A673 (cell line): ENCODE data around the gene SPX. TPM values are rescaled to one million over a fixed set of nuclear protein-coding genes. Genes with fewer than 3 reads are reported as not detected.

ENCODE experiments used
- BruUV-seq: library from RNA; stranded (reverse); fragments of 400-500 nt; replicated peaks from 2 replicates; lab custom pipeline; 2021; lab: Mats Ljungman, UMichigan
- CTCF ChIA-PET: fragments of 300-600 bp; sonication (Branson Sonifier 250); formaldehyde crosslinking; loops from one replicate; lab custom pipeline; 2022; ENCODE audit warnings: antibody characterized with exemption; lab: Charles Lee
- POLR2A ChIA-PET: fragments of 300-600 bp; sonication (Branson Sonifier 250); formaldehyde crosslinking; loops from one replicate; lab custom pipeline; 2022; ENCODE audit warnings: antibody characterized with exemption; ENCODE audit not compliant: low non-redundant PET; lab: Charles Lee
- DNase-seq: peaks from one replicate; pipeline ENCODE4 v3.0.0-alpha.2; 2015; ENCODE audit warnings: low spot score
- H3K27ac ChIP-seq: fragments of 200-600 bp; sonication (generic); 2 replicates; pipeline ENCODE4 v1.5.1; 2016; ENCODE audit warnings: mixed run types, low read depth, mild to moderate bottlenecking, mixed read lengths, antibody characterized with exemption, low read length; ENCODE audit not compliant: poor library complexity, severe bottlenecking
- H3K27me3 ChIP-seq: fragments of 200-600 bp; sonication (generic); replicated peaks from 2 replicates; pipeline ENCODE4 v1.6.1; 2017; ENCODE audit warnings: mixed run types, low read depth, mild to moderate bottlenecking, mixed read lengths, antibody characterized with exemption, low read length; ENCODE audit not compliant: insufficient read depth, poor library complexity
- H3K36me3 ChIP-seq: fragments of 200-600 bp; sonication (generic); 2 replicates; pipeline ENCODE4 v1.6.1; 2016; ENCODE audit warnings: mixed run types, mild to moderate bottlenecking, mixed read lengths, antibody characterized with exemption, low read length; ENCODE audit not compliant: insufficient read depth, poor library complexity, severe bottlenecking
- H3K4me1 ChIP-seq: fragments of 200-600 bp; sonication (generic); 2 replicates; pipeline ENCODE4 v1.6.1; 2017; ENCODE audit warnings: mixed run types, mild to moderate bottlenecking, mixed read lengths, antibody characterized with exemption, low read length; ENCODE audit not compliant: insufficient read depth, poor library complexity, severe bottlenecking
- H3K4me3 ChIP-seq: fragments of 200-600 bp; sonication (generic); 2 replicates; pipeline ENCODE4 v1.5.1; 2016; ENCODE audit warnings: low read depth, mixed run types, mild to moderate bottlenecking, mixed read lengths, low read length; ENCODE audit not compliant: poor library complexity, severe bottlenecking
- H3K9me3 ChIP-seq: fragments of 200-600 bp; sonication (generic); 2 replicates; pipeline ENCODE4 v1.6.1; 2016; ENCODE audit warnings: mixed run types, low read depth, mild to moderate bottlenecking, mixed read lengths, antibody characterized with exemption, low read length; ENCODE audit not compliant: poor library complexity, severe bottlenecking
- CTCF ChIP-seq: fragments of 300-800, 200-600 bp; sonication (generic); conservative IDR thresholded peaks from 2 replicates; pipeline ENCODE4 v1.5.1; 2017; ENCODE audit warnings: low read depth, mild to moderate bottlenecking, antibody characterized with exemption, low read length, moderate library complexity, mixed read lengths
- EZH2 ChIP-seq: fragments of 200-600 bp; sonication (generic); IDR thresholded peaks from 2 replicates; pipeline ENCODE4 v1.6.1; 2017; ENCODE audit warnings: borderline replicate concordance, low read depth, mild to moderate bottlenecking, mixed read lengths, antibody characterized with exemption, low read length; ENCODE audit not compliant: poor library complexity, severe bottlenecking
- intact Hi-C: fragments of 100-400 bp; cut with micrococcal nuclease; formaldehyde crosslinking; loops from one replicate; pipeline ENCODE4 v1.10.0; 2022; ENCODE audit not compliant: unreplicated experiment
- total RNA-seq: library from RNA; stranded (reverse); gene quantifications from 2 replicates; pipeline ENCODE4 v1.2.3, GENCODE V29; 2021

The SPX gene
- total RNA-seq, 1 experiment from 2014 or later, result 0.28 TPM

GRCh38 chr12:21566223-21566906 lies 40.3 kb downstream of the SPX start:
- intact Hi-C loops, result no loop called here
- no peaks in the 10 kb centered on the region for H3K36me3 ChIP-seq
- no TSS peak for BruUV-seq
- no peak overlapping the region for H3K27ac ChIP-seq
- TF ChIP-seq EZH2 (no peak), CTCF (no peak)
- no peaks in the 10 kb centered on the region for H3K27me3 ChIP-seq
- no peaks in the 10 kb centered on the region for H3K9me3 ChIP-seq
- POLR2A ChIA-PET, result no interaction called here
- H3K4me1 ChIP-seq, result no peaks in the 10 kb centered on the region
- H3K4me3 ChIP-seq, result no peak overlapping the region
- CTCF ChIA-PET, result no interaction called here
- no peak for DNase-seq

- H3K4me3 ChIP-seq, result no peak overlapping the region
- H3K36me3 ChIP-seq, result no peaks in the 10 kb centered on the region
- H3K27ac ChIP-seq, result no peak overlapping the region
- DNase-seq, result no peak
- no peaks in the 10 kb centered on the region for H3K27me3 ChIP-seq
- TF ChIP-seq EZH2 (no peak), CTCF (no peak)
- POLR2A ChIA-PET, result no interaction called here
- no TSS peak for BruUV-seq
- CTCF ChIA-PET, result no interaction called here
- intact Hi-C loops, result no loop called here
- no peaks in the 10 kb centered on the region for H3K4me1 ChIP-seq
- H3K9me3 ChIP-seq, result no peaks in the 10 kb centered on the region
Observed at GRCh38 chr12:21566907-21567394, 40.9 kb downstream of the SPX start.

GRCh38 chr12:21568115-21568514 lies 42.0 kb downstream of the SPX start:
- Histone ChIP-seq H3K4me1 (no peaks in the 10 kb centered on the region), H3K27ac (no peak overlapping the region), H3K4me3 (no peak overlapping the region), H3K27me3 (no peaks in the 10 kb centered on the region), H3K9me3 (no peaks in the 10 kb centered on the region), H3K36me3 (no peaks in the 10 kb centered on the region)
- TF ChIP-seq EZH2 (no peak), CTCF (no peak)
- intact Hi-C loops, result no loop called here
- ChIA-PET CTCF (no interaction called here), POLR2A (no interaction called here)
- no peak for DNase-seq
- no TSS peak for BruUV-seq
